RWPE1 (cell line): ENCODE results near the gene NTM.

ENCODE experiments used
- CTCF ChIA-PET: fragments of 350-600 bp; sonication (Branson Sonifier 250); formaldehyde crosslinking; extraction: SDS; loops from one replicate; lab custom pipeline; 2021; lab: Yijun Ruan, JAX
- POLR2A ChIA-PET: fragments of 400-600 bp; formaldehyde crosslinking; extraction: SDS; loops from one replicate; lab custom pipeline; 2020; ENCODE audit warnings: antibody characterized with exemption; ENCODE audit not compliant: low non-redundant PET; lab: Yijun Ruan, JAX
- DNase-seq: peaks from one replicate; pipeline ENCODE4 v3.0.0; 2012; ENCODE audit warnings: low spot score
- H3K27ac ChIP-seq: fragments of 450-650 bp; 2 replicates; pipeline ENCODE4 v1.5.1; 2017
- CTCF ChIP-seq: fragments of 450-650 bp; conservative IDR thresholded peaks from 2 replicates; pipeline ENCODE4 v1.5.1; 2017; ENCODE audit warnings: low read depth, mild to moderate bottlenecking

Gene NTM

GRCh38 chr11:132123854-132124835, 753.7 kb downstream of the NTM start:
- POLR2A ChIA-PET = no interaction called here
- CTCF ChIA-PET = no interaction called here
- no peak for DNase-seq
- TF ChIP-seq CTCF = no peak
- no peak overlapping the region for H3K27ac ChIP-seq

GRCh38 chr11:132125988-132126871, 755.8 kb downstream of the NTM start:
- ChIA-PET CTCF (interaction anchor here (0.6 to 1.3 kb wide), 4 partner anchors 38 to 320 kb away, joined by 3 to 8 read pairs (median 4); no protein-coding TSS in a partner anchor), POLR2A (no interaction called here)
- no peak for DNase-seq
- H3K27ac ChIP-seq = peak overlapping the region; percentile 11; the same call in 1 of the 2 replicates
- no peak for TF ChIP-seq CTCF

- POLR2A ChIA-PET = no interaction called here
- no peak overlapping the region for H3K27ac ChIP-seq
- peak; percentile 49 for DNase-seq
- TF ChIP-seq CTCF = peak; percentile 57
- CTCF ChIA-PET = interaction anchor here (0.6 to 1.3 kb wide), 6 partner anchors 37 to 704 kb away, joined by 3 to 8 read pairs (median 4); no protein-coding TSS in a partner anchor
Observed at GRCh38 chr11:132126973-132127899, 756.8 kb downstream of the NTM start.

- no peak overlapping the region for H3K27ac ChIP-seq
- no peak for DNase-seq
- ChIA-PET CTCF (no interaction called here), POLR2A (no interaction called here)
- no peak for TF ChIP-seq CTCF
Observed at GRCh38 chr11:132127900-132128288, 757.5 kb downstream of the NTM start.

GRCh38 chr11:132131047-132131446, 760.6 kb downstream of the NTM start:
- no peak for TF ChIP-seq CTCF
- DNase-seq = no peak
- ChIA-PET POLR2A (no interaction called here), CTCF (interaction anchor here (1.0 kb wide), 1 partner anchor 263 kb away, joined by 5 read pairs; no protein-coding TSS in a partner anchor)
- H3K27ac ChIP-seq = no peak overlapping the region
